GM21528 (cell line): ENCODE results near the gene SERPINA6.
"Not testable (repeated sequence)": the region's sequence is repeated elsewhere in the genome, so short reads cannot be mapped to it uniquely, and the experiment has no call there.

ENCODE experiments used
- ATAC-seq: cut with Tn5 transposase; IDR thresholded peaks from one replicate; pipeline ENCODE4 v1.9.1; 2021; ENCODE audit warnings: mild to moderate bottlenecking, moderate library complexity; ENCODE audit not compliant: unreplicated experiment, low FRiP score

The SERPINA6 gene

DNA sequence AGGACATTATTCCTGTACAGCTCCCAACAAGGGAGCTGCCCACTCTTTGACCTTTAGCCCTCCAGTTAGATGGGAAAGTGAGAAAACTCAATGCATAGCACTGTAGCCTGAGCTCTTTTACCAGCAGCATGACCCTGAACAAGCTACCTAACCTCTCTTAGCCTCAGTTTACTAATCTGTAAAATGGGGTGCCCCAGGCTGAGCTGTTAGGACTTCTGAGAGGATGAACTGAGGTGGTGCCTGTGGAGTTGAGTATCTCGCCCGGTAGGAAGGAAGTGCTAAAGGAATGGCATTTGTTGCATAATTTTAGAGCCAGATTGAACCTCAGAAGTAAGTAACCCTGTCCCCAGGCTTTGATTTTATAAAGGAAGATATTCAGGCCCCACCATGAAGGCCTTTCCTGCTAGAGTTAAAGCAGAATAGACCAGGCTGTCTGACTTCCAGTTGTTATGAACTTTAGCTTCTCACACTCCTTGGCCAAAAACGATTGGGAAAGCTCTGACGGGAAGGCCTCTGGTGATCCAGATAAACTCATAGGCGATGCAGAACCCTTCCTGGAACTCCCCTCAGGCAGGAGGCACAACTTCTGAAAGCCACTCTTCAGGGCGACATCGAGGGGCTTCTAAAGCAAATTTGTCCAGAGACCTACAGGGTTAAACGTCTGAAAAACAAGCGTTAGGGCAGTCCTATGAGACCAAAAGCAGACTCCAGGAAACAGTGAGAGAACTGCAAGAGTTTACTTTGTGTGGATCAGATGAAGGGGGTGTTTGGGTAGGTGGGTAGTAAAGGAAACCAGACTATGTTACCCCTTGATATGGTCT lies 27.6 kb downstream of the SERPINA6 start:
- no peak for ATAC-seq

DNA sequence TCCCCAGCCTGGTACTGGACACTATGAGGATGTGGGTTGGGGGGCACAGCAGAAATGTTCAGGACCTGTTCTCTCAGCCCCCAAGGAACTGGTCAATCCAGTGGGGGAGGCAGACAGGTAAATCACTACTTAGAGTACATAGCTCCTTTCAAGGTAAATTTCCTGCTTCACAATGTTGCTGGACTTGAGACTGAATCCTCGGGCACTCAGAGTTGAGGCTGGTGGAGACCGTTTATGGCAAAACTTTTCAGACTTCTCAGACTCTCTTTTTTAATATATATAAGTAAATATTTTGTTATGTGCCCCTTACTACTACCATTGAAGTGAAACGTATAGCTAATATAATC lies 29.6 kb downstream of the SERPINA6 start:
- no peak for ATAC-seq

DNA sequence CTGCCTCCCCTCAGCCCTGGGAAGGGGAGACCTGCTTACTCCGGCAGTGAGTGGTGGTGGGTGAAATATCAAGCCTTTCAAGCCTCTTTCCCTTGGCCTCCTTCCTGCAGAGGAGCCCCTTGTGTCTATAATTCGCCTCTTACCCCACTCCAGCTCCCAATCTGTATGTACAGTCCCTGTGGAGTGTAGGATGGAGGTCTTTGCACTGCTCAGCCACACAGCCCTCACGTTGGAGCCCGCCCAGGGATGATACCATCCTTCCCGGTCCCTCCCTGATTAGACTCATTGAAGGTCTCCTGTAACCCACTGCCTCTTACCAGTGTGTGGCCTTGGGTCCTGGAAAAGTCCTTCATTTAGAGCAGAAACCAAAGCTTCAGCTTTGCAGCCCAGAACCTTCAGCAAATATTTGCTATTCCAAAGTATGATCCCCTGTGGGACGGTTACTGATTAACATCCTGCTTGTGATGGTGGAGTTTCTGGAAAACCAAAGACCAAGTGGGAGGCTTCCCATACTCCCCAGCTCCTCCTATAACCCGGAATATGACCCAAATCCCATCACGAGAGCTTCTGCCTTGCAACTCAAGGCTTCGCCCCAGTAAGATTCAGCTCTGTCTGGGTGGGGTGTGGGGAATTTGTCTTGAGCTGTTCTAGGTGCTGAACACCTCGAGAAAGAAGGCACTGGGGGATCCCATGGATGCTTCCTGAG lies 30.1 kb downstream of the SERPINA6 start, which contains the start of gene SERPINA10:
Gene SERPINA10 (minus strand): TSS at position 397 of the 706 bp plus-strand sequence. CDS start 2,675 bp downstream, outside the sequence.
- no peak for ATAC-seq

DNA sequence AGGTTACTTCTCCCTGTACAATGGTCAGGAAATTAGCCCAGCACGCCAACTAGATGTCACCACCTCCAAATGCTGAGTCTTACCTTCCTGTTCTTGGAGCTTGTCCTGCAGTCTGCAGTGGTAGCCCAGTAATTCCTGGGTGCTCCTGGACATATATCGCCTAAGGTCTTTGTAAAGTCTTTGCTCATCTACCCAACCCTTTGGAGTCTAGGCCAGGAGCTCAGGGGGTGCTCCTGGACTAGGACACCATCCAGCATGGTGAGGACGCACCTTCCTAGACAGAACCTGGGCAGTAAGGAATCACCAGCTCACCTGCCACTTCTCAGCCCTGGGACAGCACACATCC lies 30.6 kb downstream of the SERPINA6 start:
- ATAC-seq = no peak

GRCh38 chr14:94291906-94292525 lies 31.1 kb downstream of the SERPINA6 start:
- no peak for ATAC-seq

DNA sequence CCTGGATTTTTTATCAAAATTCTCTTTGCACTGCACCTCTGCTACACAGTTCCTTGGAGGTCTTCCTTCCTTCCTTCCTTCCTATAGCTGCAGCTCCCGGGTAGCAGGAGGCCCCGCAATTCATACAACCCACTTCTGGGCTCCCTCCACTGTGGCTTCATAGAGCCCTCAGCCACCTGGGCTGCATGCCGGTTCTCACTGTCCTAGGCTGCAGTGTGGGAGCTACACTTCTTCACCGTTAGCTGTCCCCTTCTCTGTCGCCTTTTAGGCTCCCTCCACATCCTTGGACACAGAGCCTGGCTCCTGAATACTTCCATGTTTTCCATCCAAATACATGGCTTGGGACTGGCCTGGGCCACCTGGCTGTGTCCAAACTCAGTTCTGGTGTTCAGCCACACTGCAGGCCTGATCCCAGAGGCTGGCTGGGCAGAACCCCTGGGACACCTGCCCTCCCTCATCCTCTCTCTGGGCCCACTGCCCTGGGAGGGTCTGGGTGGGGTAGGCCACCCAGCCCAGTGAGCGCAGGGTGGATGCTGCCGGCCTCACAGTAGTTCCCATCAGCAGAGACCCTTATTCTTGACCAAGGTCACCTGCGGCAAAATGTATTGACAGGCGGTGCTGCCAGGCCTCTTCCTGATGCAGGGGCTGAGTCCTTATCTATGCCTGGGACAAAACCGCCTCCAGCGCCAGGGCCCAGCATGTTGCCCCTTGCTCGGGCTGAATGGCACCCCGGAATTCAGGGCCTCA lies 31.8 kb downstream of the SERPINA6 start:
- ATAC-seq = no peak

- ATAC-seq = no peak
Measured at GRCh38 chr14:94290197-94290596, 32.9 kb downstream of the SERPINA6 start.

DNA sequence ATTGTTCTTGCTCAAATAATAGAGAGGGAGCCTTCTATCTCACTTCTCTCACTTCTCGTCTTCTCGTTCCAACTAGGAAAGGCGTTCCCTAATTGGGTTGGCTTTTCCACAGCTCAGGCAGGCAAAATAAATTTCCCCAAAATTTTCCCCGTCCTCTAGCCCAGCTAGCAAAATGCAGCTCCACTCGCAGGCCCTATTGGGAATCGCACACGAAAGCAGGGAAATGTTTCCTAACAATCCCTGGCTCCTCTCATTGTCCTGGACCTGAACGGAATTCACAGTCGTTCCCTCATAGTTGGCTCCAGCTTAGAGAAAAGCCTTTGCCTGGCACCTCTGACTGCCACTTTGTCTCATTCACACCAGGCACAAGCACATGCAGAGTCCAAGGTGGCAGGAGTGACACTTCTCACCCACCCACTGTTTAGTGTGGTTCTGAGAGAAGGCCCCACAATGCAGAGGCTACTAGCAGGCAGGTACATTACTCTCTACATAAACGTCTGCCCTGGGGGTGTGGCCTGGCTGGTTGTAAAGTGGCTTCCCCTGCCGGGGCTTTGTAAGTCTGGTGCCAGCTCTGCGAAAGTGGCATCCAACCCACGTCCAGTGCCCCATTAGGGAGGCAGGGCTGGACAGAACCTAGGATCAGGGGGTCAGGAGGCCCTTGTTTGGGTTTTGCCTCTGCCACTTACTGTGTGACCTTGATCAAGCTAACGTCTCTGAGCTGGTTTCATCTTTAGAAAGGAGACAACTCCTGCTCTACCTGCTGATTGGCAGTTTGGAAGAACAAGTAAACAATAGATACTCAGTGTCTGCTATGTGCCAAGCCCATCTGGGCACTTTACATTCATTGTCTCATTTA lies 34.3 kb downstream of the SERPINA6 start:
- ATAC-seq = no peak

- ATAC-seq = no peak
Measured at GRCh38 chr14:94285158-94285557, 38.0 kb downstream of the SERPINA6 start.

GRCh38 chr14:94284221-94284620 lies 38.9 kb downstream of the SERPINA6 start:
- ATAC-seq = no peak

- no peak for ATAC-seq
Measured at GRCh38 chr14:94282991-94283723, 40.0 kb downstream of the SERPINA6 start.

- no peak for ATAC-seq
Measured at GRCh38 chr14:94278731-94279130, 44.4 kb downstream of the SERPINA6 start.

DNA sequence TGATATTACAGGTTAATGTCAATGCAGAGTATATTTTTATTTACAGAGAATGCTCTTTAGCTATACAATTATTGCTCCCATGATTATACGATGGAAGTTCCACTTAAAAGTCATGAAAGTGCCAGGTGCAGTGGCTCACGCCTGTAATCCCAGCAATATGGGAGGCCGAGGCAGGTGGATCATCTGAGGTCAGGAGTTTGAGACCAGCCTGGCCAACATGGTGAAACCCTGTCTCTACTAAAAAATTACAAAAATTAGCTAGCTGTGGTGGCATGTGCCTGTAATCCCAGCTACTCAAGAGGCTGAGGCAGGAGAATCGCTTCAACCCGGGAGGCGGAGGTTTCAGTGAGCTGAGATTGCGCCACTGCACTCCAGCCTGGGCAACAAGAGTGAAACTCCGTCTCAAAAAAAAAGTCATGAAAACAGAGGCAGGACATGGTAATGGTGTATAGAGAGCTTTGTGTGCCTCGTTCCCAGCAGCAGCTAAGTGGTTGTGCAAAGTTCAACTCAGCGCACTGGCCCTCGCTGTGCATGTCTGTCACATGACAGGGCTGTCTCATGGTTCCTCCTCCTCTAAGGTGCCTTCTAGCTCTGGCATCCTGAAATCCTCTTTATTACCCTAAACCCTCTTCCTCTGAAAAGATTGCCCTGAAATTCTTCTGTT lies 46.1 kb downstream of the SERPINA6 start:
- not testable (repeated sequence) for ATAC-seq

GRCh38 chr14:94269156-94269555 lies 54.0 kb downstream of the SERPINA6 start:
- no peak for ATAC-seq

DNA sequence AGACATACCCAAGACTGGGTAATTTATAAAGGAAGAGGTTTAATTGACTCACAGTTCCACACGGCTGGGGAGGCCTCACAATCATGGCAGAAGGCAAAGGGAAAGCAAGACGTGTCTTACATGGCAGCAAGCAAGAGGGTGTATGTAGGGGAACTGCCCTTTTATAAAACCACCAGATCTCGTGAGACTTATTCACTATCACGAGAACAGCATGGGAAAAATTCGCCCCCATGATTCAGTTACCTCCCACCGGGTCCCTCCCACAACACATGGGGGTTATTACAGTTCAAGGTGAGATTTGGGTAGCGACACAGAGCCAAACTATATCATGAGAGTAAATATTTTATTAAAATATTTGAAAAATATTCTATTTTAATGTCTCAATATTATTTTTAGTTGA lies 54.6 kb downstream of the SERPINA6 start:
- ATAC-seq = not testable (repeated sequence)

DNA sequence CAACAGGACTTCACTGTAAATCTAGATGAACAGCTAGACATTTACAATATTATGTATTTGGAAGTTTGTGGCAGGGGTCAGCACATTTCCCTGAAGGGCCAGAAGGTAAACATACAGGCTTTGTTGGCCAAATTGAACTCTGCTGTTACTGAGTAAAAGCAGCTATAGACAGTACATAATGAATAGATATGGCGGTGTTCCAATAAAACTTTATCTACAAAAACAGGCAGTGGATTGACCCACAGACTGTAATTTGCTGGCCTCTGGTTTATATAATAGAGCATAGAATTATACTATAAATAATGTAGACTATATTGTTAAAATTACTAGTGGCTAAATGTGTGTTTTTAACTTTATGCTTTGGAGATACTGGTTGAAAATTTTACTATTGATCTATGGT lies 55.8 kb downstream of the SERPINA6 start:
- ATAC-seq = no peak

- not testable (repeated sequence) for ATAC-seq
Measured at GRCh38 chr14:94264195-94264594, 58.9 kb downstream of the SERPINA6 start.
